B cell (primary cell): ENCODE data around the gene ZC3HAV1. TPM values are rescaled to one million over a fixed set of nuclear protein-coding genes. Genes with fewer than 3 reads are reported as not detected.

Experiments used
- ATAC-seq: fragments of 200-7000 bp; cut with Tn5 transposase; one replicate; pipeline ENCODE4 v1.10.0; 2021; ENCODE audit warnings: low read depth, mild to moderate bottlenecking, moderate number of reproducible peaks, moderate library complexity
- CTCF ChIA-PET: fragments of 350-600 bp; sonication (Branson Sonifier 250); formaldehyde crosslinking; loops from one replicate; lab custom pipeline; 2021; ENCODE audit warnings: antibody characterized with exemption, inconsistent platforms; lab: Charles Lee
- POLR2A ChIA-PET: fragments of 350-600 bp; sonication (Branson Sonifier 250); formaldehyde crosslinking; loops from one replicate; lab custom pipeline; 2021; ENCODE audit warnings: antibody characterized with exemption; lab: Charles Lee
- DNase-seq: peaks from one replicate; pipeline ENCODE4 v3.0.0; 2013
- H2AFZ ChIP-seq: 2 replicates; pipeline ENCODE4 v1.6.1; 2012; ENCODE audit warnings: mild to moderate bottlenecking, low read depth, low read length; ENCODE audit not compliant: insufficient read depth, poor library complexity, severe bottlenecking
- H3K27ac ChIP-seq, 2 donors: 1 replicate in 1 of 2; 2 replicates in 1 of 2; pipeline ENCODE4 v1.5.1; 2012 to 2013; ENCODE audit warnings: low read length in 2 of 2, mild to moderate bottlenecking in 2 of 2, moderate library complexity in 1 of 2
- H3K27me3 ChIP-seq, 4 experiments: fragments of 200-600 bp in 1 of 4; sonication (generic) in 1 of 4; replicated peaks in 1 of 4; 1 replicate in 2 of 4; 2 replicates in 2 of 4; pipeline versions ENCODE4 v1.6.1 to v1.7.0; 2013 to 2016; ENCODE audit warnings: low read length in 3 of 4, mild to moderate bottlenecking in 2 of 4, mixed read lengths in 1 of 4, moderate library complexity in 1 of 4; ENCODE audit not compliant: insufficient read depth in 4 of 4, control insufficient read depth in 3 of 4; ENCODE audit errors: control extremely low read depth in 1 of 4
- H3K36me3 ChIP-seq, 2 experiments: replicated peaks in 1 of 2; 1 replicate in 1 of 2; 2 replicates in 1 of 2; pipeline versions ENCODE4 v1.6.1 to v1.7.1; 2013; ENCODE audit warnings: low read length in 1 of 2; ENCODE audit not compliant: insufficient read depth in 2 of 2, control insufficient read depth in 1 of 2; ENCODE audit errors: control extremely low read depth in 1 of 2, extremely low read depth in 1 of 2
- H3K4me1 ChIP-seq, 2 donors: fragments of 200-600 bp in 1 of 2; sonication (generic) in 1 of 2; 1 replicate in 1 of 2; 2 replicates in 1 of 2; pipeline versions ENCODE4 v1.5.1 to v1.6.1; 2013 to 2017; ENCODE audit warnings: low read length in 2 of 2; ENCODE audit not compliant: control insufficient read depth in 2 of 2, insufficient read depth in 2 of 2
- H3K4me2 ChIP-seq: replicated peaks from 2 replicates; pipeline ENCODE3; 2012; ENCODE audit warnings: mild to moderate bottlenecking, low read depth, low read length; ENCODE audit not compliant: poor library complexity, severe bottlenecking
- H3K4me3 ChIP-seq, 5 experiments: fragments of 200-600 bp in 1 of 5; sonication (generic) in 1 of 5; 1 replicate in 3 of 5; 2 replicates in 2 of 5; pipeline versions ENCODE4 v1.5.1 to v1.7.0; 2011 to 2016; ENCODE audit warnings: low read length in 4 of 5, mild to moderate bottlenecking in 4 of 5, low read depth in 2 of 5, control low read depth in 1 of 5, moderate library complexity in 1 of 5; ENCODE audit not compliant: insufficient read depth in 1 of 5; ENCODE audit errors: control extremely low read depth in 1 of 5, extremely low read depth in 1 of 5
- H3K79me2 ChIP-seq: fragments of 200-600 bp; sonication (generic); one replicate; pipeline ENCODE4 v1.6.0; 2016; ENCODE audit warnings: low read length; ENCODE audit not compliant: control insufficient read depth, insufficient read depth
- H3K9ac ChIP-seq: fragments of 200-600 bp; sonication (generic); 2 replicates; pipeline ENCODE4 v1.6.1; 2017; ENCODE audit warnings: mild to moderate bottlenecking, low read length, moderate library complexity
- H3K9me3 ChIP-seq, 3 donors: one replicate each; pipeline versions ENCODE4 v1.6.1 to v1.7.1; 2013; ENCODE audit warnings: low read length in 2 of 3; ENCODE audit not compliant: control insufficient read depth in 2 of 3, insufficient read depth in 1 of 3; ENCODE audit errors: control extremely low read depth in 1 of 3
- H4K20me1 ChIP-seq: 2 replicates; pipeline ENCODE4 v1.6.0; 2012; ENCODE audit warnings: mild to moderate bottlenecking, low read length; ENCODE audit not compliant: insufficient read depth, control insufficient read depth, poor library complexity, severe bottlenecking
- H3K27ac Mint-ChIP-seq: one replicate; pipeline ENCODE4 v1.8.0; 2021; ENCODE audit warnings: mixed read lengths
- H3K27me3 Mint-ChIP-seq: one replicate; pipeline ENCODE4 v1.8.0; 2021; ENCODE audit warnings: mixed read lengths
- H3K4me1 Mint-ChIP-seq: one replicate; pipeline ENCODE4 v1.8.0; 2021; ENCODE audit warnings: mixed read lengths
- H3K4me3 Mint-ChIP-seq: one replicate; pipeline ENCODE4 v1.8.0; 2021; ENCODE audit warnings: mixed read lengths
- H3K9me3 Mint-ChIP-seq: one replicate; pipeline ENCODE4 v1.8.0; 2022; ENCODE audit warnings: mixed read lengths; ENCODE audit not compliant: insufficient read depth
- CTCF ChIP-seq: fragments of 200-600 bp; IDR thresholded peaks from one replicate; pipeline ENCODE4 v1.8.0; 2022; ENCODE audit warnings: antibody characterized with exemption, mild to moderate bottlenecking
- EZH2 ChIP-seq: IDR thresholded peaks from 2 replicates; pipeline ENCODE4 v1.6.1; 2012; ENCODE audit warnings: borderline replicate concordance, low read depth, mild to moderate bottlenecking, moderate library complexity, low read length; ENCODE audit not compliant: insufficient read depth, poor library complexity, severe bottlenecking
- WGBS: methylation state at CpG from one replicate; pipeline ENCODE4 v1.1.5; 2013; ENCODE audit warnings: missing lambda C conversion rate; ENCODE audit not compliant: insufficient coverage; 5-methylcytosine and 5-hydroxymethylcytosine counted together
- intact Hi-C: fragments of 100-400 bp; cut with micrococcal nuclease; formaldehyde crosslinking; loops from one replicate; pipeline ENCODE4 v1.10.0; 2022
- polyA plus RNA-seq: library from polyadenylated mRNA; depleted of rRNA; stranded (reverse); fragments of >200 nt; gene quantifications from 2 replicates; pipeline ENCODE4 v1.2.3, GENCODE V29; 2012
- total RNA-seq, 2 donors: library from RNA; stranded (reverse); fragments of 120-200 nt in 1 of 2; gene quantifications; 1 replicate in 1 of 2; 2 replicates in 1 of 2; pipeline versions ENCODE4 v1.2.3 to v1.2.4, GENCODE V29; 2013 to 2022

Gene ZC3HAV1
- total and polyA plus RNA-seq, 2 donors (not counting 1 experiment from before 2014, with no cell fraction given) = 45.9 to 101 TPM

DNA sequence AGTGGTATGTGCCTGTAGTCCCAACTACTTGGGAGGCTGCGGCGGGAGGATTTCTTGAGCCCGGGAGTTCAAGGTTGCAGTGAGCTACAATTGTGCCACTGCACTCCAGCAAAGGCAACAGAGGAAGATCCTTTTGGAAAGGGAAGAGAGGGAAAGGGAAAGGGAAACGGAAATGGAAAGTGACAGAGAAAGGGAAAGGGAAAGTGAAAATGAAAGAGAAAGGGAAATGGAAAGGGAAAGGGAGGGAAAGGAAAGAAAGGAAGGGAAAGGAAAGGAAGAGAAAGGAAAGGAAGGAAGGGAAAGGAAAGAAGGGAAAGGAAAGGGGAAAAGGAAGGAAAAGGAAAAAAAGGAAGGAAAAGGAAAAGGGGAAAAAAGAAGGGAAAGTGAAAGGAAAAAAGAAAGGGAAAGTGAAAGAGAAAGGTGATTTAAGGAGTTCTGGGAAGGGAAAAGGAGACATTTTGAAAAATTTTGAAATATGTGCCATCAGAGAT lies 2.3 kb upstream of the ZC3HAV1 start:
- no peaks in the 10 kb centered on the region for H3K9me3 Mint-ChIP-seq
- intact Hi-C loops = no loop called here
- Histone ChIP-seq H3K9me3 (peaks cover 0 to 3% (median 0%) of the 10 kb centered on the region in 3 donors), H3K79me2 (peaks cover 96% of the 10 kb centered on the region), H3K4me1 (peaks cover 9 to 12% of the 10 kb centered on the region in 2 donors), H4K20me1 (peaks cover 22% of the 10 kb centered on the region), H3K4me3 (no peak overlapping the region), H3K27ac (peak overlapping the region; percentile 90 to 96), H2AFZ (no peak overlapping the region), H3K4me2 (no peak overlapping the region), H3K36me3 (peaks cover 0 to 1% of the 10 kb centered on the region in 2 experiments), H3K9ac (no peak overlapping the region), H3K27me3 (no peaks in the 10 kb centered on the region)
- no peak overlapping the region for H3K4me3 Mint-ChIP-seq
- no peaks in the 10 kb centered on the region for H3K27me3 Mint-ChIP-seq
- peak overlapping the region; percentile 99 for H3K27ac Mint-ChIP-seq
- 98% methylated on average over 3 of the region's 4 CpGs for WGBS
- POLR2A ChIA-PET = no interaction called here
- CTCF ChIA-PET = interaction anchor here (0.9 kb wide), 1 partner anchor 13 kb away, joined by 3 read pairs; no protein-coding TSS in a partner anchor
- DNase-seq (peak; percentile 38), ATAC-seq (no peak)
- peaks cover 26% of the 10 kb centered on the region for H3K4me1 Mint-ChIP-seq
- TF ChIP-seq CTCF (no peak), EZH2 (no peak)

DNA sequence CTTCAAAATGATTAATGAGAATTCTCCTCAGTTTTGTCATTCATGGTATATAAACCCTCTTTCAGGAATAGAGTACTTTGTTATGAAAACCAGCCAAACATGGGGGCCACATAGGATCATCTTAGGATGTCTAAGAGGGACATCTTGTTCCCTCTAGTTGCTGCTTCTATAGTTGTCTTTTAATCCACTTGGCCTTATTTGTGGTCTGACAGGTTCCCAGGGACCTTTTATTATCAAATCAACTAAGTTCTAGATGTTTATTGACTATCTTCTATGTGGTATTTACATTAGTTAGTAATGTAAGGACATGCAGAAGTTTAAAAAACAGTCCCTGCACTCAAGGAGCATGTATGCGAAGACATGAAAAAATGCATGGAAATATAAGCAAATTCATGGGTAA lies 1.6 kb upstream of the ZC3HAV1 start:
- H3K9me3 Mint-ChIP-seq = no peaks in the 10 kb centered on the region
- intact Hi-C loops = no loop called here
- TF ChIP-seq EZH2 (no peak), CTCF (no peak)
- 100% methylated on average over 1 of the region's 1 CpG for WGBS
- H3K4me1 Mint-ChIP-seq = peaks cover 26% of the 10 kb centered on the region
- ATAC-seq (no peak), DNase-seq (no peak)
- H2AFZ ChIP-seq = no peak overlapping the region
- H3K4me3 ChIP-seq = no peak overlapping the region
- peak overlapping the region; percentile 90 to 96 for H3K27ac ChIP-seq
- no peaks in the 10 kb centered on the region for H3K27me3 ChIP-seq
- peak overlapping the region; percentile 99 for H3K27ac Mint-ChIP-seq
- peaks cover 0 to 3% (median 0%) of the 10 kb centered on the region in 3 donors for H3K9me3 ChIP-seq
- no peak overlapping the region for H3K4me2 ChIP-seq
- no peak overlapping the region for H3K9ac ChIP-seq
- peak overlapping the region; percentile 69 for H3K4me3 Mint-ChIP-seq
- peaks cover 96% of the 10 kb centered on the region for H3K79me2 ChIP-seq
- no peaks in the 10 kb centered on the region for H3K27me3 Mint-ChIP-seq
- peaks cover 22% of the 10 kb centered on the region for H4K20me1 ChIP-seq
- ChIA-PET CTCF (no interaction called here), POLR2A (interaction anchor here (1.3 kb wide), 1 partner anchor 8 kb away, joined by 8 read pairs; no protein-coding TSS in a partner anchor)
- peaks cover 9 to 15% of the 10 kb centered on the region in 2 donors for H3K4me1 ChIP-seq
- peaks cover 0 to 1% of the 10 kb centered on the region in 2 experiments for H3K36me3 ChIP-seq
